ENCODE measurements around the gene RNF7.

Gene RNF7

GRCh38 chr3:141790171-141790570, 52.1 kb downstream of the RNF7 start:
- H3K4me3 ChIP-seq (ENCODE audit: low read length), result no peak overlapping the region
- H3K4me1 ChIP-seq (ENCODE audit: control insufficient read depth, insufficient read depth, low read length), result no peaks in the 10 kb centered on the region
- H3K27me3 ChIP-seq (ENCODE audit: control insufficient read depth, insufficient read depth, low read length), result no peaks in the 10 kb centered on the region
- no peaks in the 10 kb centered on the region for H3K36me3 ChIP-seq (ENCODE audit: control insufficient read depth, insufficient read depth, low read length)
- H3K27ac ChIP-seq (ENCODE audit: low read depth, low read length), result no peak overlapping the region
- no peak overlapping the region for H3K9ac ChIP-seq (ENCODE audit: low read length)

GRCh38 chr3:141792495-141792894, 54.4 kb downstream of the RNF7 start:
- Histone ChIP-seq H3K27ac (ENCODE audit: low read depth, low read length) (no peak overlapping the region), H3K27me3 (ENCODE audit: control insufficient read depth, insufficient read depth, low read length) (no peaks in the 10 kb centered on the region), H3K4me1 (ENCODE audit: control insufficient read depth, insufficient read depth, low read length) (peaks cover 11% of the 10 kb centered on the region), H3K9ac (ENCODE audit: low read length) (no peak overlapping the region), H3K36me3 (ENCODE audit: control insufficient read depth, insufficient read depth, low read length) (no peaks in the 10 kb centered on the region), H3K4me3 (ENCODE audit: low read length) (no peak overlapping the region)

- H3K4me3 ChIP-seq (ENCODE audit: low read length), result no peak overlapping the region
- no peak overlapping the region for H3K27ac ChIP-seq (ENCODE audit: low read depth, low read length)
- no peak overlapping the region for H3K9ac ChIP-seq (ENCODE audit: low read length)
- H3K27me3 ChIP-seq (ENCODE audit: control insufficient read depth, insufficient read depth, low read length), result no peaks in the 10 kb centered on the region
- no peaks in the 10 kb centered on the region for H3K36me3 ChIP-seq (ENCODE audit: control insufficient read depth, insufficient read depth, low read length)
- H3K4me1 ChIP-seq (ENCODE audit: control insufficient read depth, insufficient read depth, low read length), result peaks cover 22% of the 10 kb centered on the region
Observed at GRCh38 chr3:141793476-141794260, 55.6 kb downstream of the RNF7 start.

GRCh38 chr3:141795276-141795675, 57.2 kb downstream of the RNF7 start:
- Histone ChIP-seq H3K27me3 (ENCODE audit: control insufficient read depth, insufficient read depth, low read length) (no peaks in the 10 kb centered on the region), H3K4me1 (ENCODE audit: control insufficient read depth, insufficient read depth, low read length) (peaks cover 26% of the 10 kb centered on the region), H3K4me3 (ENCODE audit: low read length) (no peak overlapping the region), H3K36me3 (ENCODE audit: control insufficient read depth, insufficient read depth, low read length) (no peaks in the 10 kb centered on the region), H3K9ac (ENCODE audit: low read length) (no peak overlapping the region), H3K27ac (ENCODE audit: low read depth, low read length) (no peak overlapping the region)

- H3K4me1 ChIP-seq (ENCODE audit: control insufficient read depth, insufficient read depth, low read length), result peaks cover 26% of the 10 kb centered on the region
- no peaks in the 10 kb centered on the region for H3K27me3 ChIP-seq (ENCODE audit: control insufficient read depth, insufficient read depth, low read length)
- H3K4me3 ChIP-seq (ENCODE audit: low read length), result no peak overlapping the region
- no peaks in the 10 kb centered on the region for H3K36me3 ChIP-seq (ENCODE audit: control insufficient read depth, insufficient read depth, low read length)
- peak overlapping the region; percentile 93 for H3K27ac ChIP-seq (ENCODE audit: low read depth, low read length)
- H3K9ac ChIP-seq (ENCODE audit: low read length), result no peak overlapping the region
Observed at GRCh38 chr3:141795741-141796080, 57.6 kb downstream of the RNF7 start.

- Histone ChIP-seq H3K9ac (ENCODE audit: low read length) (no peak overlapping the region), H3K4me1 (ENCODE audit: control insufficient read depth, insufficient read depth, low read length) (peaks cover 26% of the 10 kb centered on the region), H3K27me3 (ENCODE audit: control insufficient read depth, insufficient read depth, low read length) (no peaks in the 10 kb centered on the region), H3K4me3 (ENCODE audit: low read length) (no peak overlapping the region), H3K36me3 (ENCODE audit: control insufficient read depth, insufficient read depth, low read length) (no peaks in the 10 kb centered on the region), H3K27ac (ENCODE audit: low read depth, low read length) (peak overlapping the region; percentile 93)
Observed at GRCh38 chr3:141796081-141796888, 58.2 kb downstream of the RNF7 start.
